H1 (cell line): ENCODE results near the gene RPP30. TPM values are rescaled to one million over a fixed set of nuclear protein-coding genes. Genes with fewer than 3 reads are reported as not detected.

Source experiments
- BCL11A ChIP-seq, 2 experiments: IDR thresholded peaks; one replicate each; pipeline ENCODE4 v1.6.1; 2011; ENCODE audit warnings: low read depth in 2 of 2, low read length in 2 of 2, mild to moderate bottlenecking in 2 of 2
- BRCA1 ChIP-seq: IDR thresholded peaks from 2 replicates; pipeline ENCODE4 v1.6.1; 2012; ENCODE audit warnings: low read depth, low read length, improper control_type of control experiment
- CHD2 ChIP-seq: IDR thresholded peaks from 2 replicates; pipeline ENCODE4 v1.6.1; 2012; ENCODE audit warnings: low read length, improper control_type of control experiment
- CTBP2 ChIP-seq: IDR thresholded peaks from 2 replicates; pipeline ENCODE4 v1.7.0; 2011; ENCODE audit warnings: borderline replicate concordance, mild to moderate bottlenecking, moderate library complexity, mixed read lengths, low read length; ENCODE audit not compliant: insufficient read depth, insufficient read length
- GABPA ChIP-seq: IDR thresholded peaks from 2 replicates; pipeline ENCODE4 v1.6.1; 2011; ENCODE audit warnings: mild to moderate bottlenecking, low read length, moderate library complexity, borderline replicate concordance; ENCODE audit not compliant: insufficient read depth
- KDM5A ChIP-seq: fragments of 200-600 bp; IDR thresholded peaks from 2 replicates; pipeline ENCODE4 v1.7.1; 2012; ENCODE audit warnings: mild to moderate bottlenecking, low read length, inconsistent platforms, mixed read lengths
- SP1 ChIP-seq: IDR thresholded peaks from 2 replicates; pipeline ENCODE4 v1.6.1; 2011; ENCODE audit warnings: low read depth, low read length
- polyA plus RNA-seq, 7 experiments: library from polyadenylated mRNA; depleted of rRNA in 3 of 7; stranded (reverse) in 5 of 7; unstranded in 2 of 7; fragments of >200 nt in 5 of 7; fragments of 200-250 nt in 2 of 7; gene quantifications; 1 replicate in 5 of 7; 2 replicates in 1 of 7; 4 replicates in 1 of 7; pipeline versions ENCODE4 v1.2.1 to v1.2.3, GENCODE V29; 2011 to 2013; ENCODE audit warnings: missing spikeins in 2 of 7, mixed read lengths in 2 of 7
- total RNA-seq: library from RNA; stranded (reverse); fragmentation: NEBNext Ultra II Directional; extraction: Animal tissue kit (Norgen Biotek cat#: 25700); gene quantifications from 2 replicates; pipeline ENCODE4 v1.2.1, GENCODE V29; 2021

RPP30 gene
- total and polyA plus RNA-seq, 2 of the 8 experiments (the other 6 are each of a cell fraction or from before 2014, with no cell fraction given) = 38.9 to 79.7 TPM

- TF ChIP-seq BRCA1 (no peak), BCL11A (IDR thresholded peaks at IDR 0.05; ENCODE audit: low read depth in 2 of 2, low read length in 2 of 2) (no peak), GABPA (no peak), SP1 (no peak), CHD2 (no peak), CTBP2 (no peak), KDM5A (no peak)
Measured at GRCh38 chr10:90885176-90885575, 13.4 kb downstream of the RPP30 start (continued).
